GM18873 (cell line): ENCODE measurements around the gene FGF3.

Experiments used
- ATAC-seq: cut with Tn5 transposase; IDR thresholded peaks from one replicate; pipeline ENCODE4 v1.9.1; 2021; ENCODE audit warnings: mild to moderate bottlenecking, moderate library complexity, moderate number of reproducible peaks; ENCODE audit not compliant: unreplicated experiment, low FRiP score

FGF3 gene

GRCh38 chr11:69825941-69826340, 6.7 kb upstream of the FGF3 start:
- ATAC-seq: no peak

- no peak for ATAC-seq
Observed at GRCh38 chr11:69825037-69825834, 6.0 kb upstream of the FGF3 start.

- no peak for ATAC-seq
Observed at GRCh38 chr11:69823641-69824265, 4.5 kb upstream of the FGF3 start.

GRCh38 chr11:69822676-69823494, 3.7 kb upstream of the FGF3 start:
- ATAC-seq: no peak

GRCh38 chr11:69821511-69822040, 2.4 kb upstream of the FGF3 start:
- ATAC-seq: no peak

GRCh38 chr11:69820441-69820840, 1.2 kb upstream of the FGF3 start:
- ATAC-seq: no peak

GRCh38 chr11:69819541-69820070, 390 bp upstream of the FGF3 start:
- ATAC-seq: no peak

- no peak for ATAC-seq
Observed at GRCh38 chr11:69818231-69818602, 999 bp downstream of the FGF3 start.

- no peak for ATAC-seq
Observed at GRCh38 chr11:69817265-69818230, 1.7 kb downstream of the FGF3 start.

- no peak for ATAC-seq
Observed at GRCh38 chr11:69816671-69817070, 2.5 kb downstream of the FGF3 start.

GRCh38 chr11:69815973-69816372, 3.2 kb downstream of the FGF3 start:
- ATAC-seq: no peak

GRCh38 chr11:69814902-69815301, 4.3 kb downstream of the FGF3 start:
- no peak for ATAC-seq

GRCh38 chr11:69814411-69814810, 4.8 kb downstream of the FGF3 start:
- ATAC-seq: no peak

GRCh38 chr11:69813839-69814238, 5.4 kb downstream of the FGF3 start:
- no peak for ATAC-seq

GRCh38 chr11:69812946-69813345, 6.3 kb downstream of the FGF3 start:
- no peak for ATAC-seq

GRCh38 chr11:69812256-69812655, 7.0 kb downstream of the FGF3 start:
- no peak for ATAC-seq

GRCh38 chr11:69811431-69811830, 7.8 kb downstream of the FGF3 start:
- no peak for ATAC-seq

GRCh38 chr11:69810289-69811118, 8.7 kb downstream of the FGF3 start:
- no peak for ATAC-seq

- no peak for ATAC-seq
Observed at GRCh38 chr11:69808667-69809086, 10.5 kb downstream of the FGF3 start.
